MCF 10A (cell line): ENCODE results near the gene LTO1. TPM values are rescaled to one million over a fixed set of nuclear protein-coding genes. Genes with fewer than 3 reads are reported as not detected.

Source experiments
- BruUV-seq: library from RNA; stranded (reverse); fragments of 400-500 nt; replicated peaks from 2 replicates; lab custom pipeline; 2021; lab: Mats Ljungman, UMichigan
- CTCF ChIA-PET: fragments of 300-600 bp; sonication (Branson Sonifier 250); formaldehyde crosslinking; extraction: SDS; loops from one replicate; lab custom pipeline; 2021; ENCODE audit warnings: antibody characterized with exemption, inconsistent platforms; lab: Yijun Ruan, JAX
- POLR2A ChIA-PET: fragments of 300-600, 350-650 bp; sonication (Branson Sonifier 250); formaldehyde crosslinking; extraction: SDS; loops from one replicate; lab custom pipeline; 2020; ENCODE audit warnings: antibody characterized with exemption, inconsistent platforms; lab: Yijun Ruan, JAX
- DNase-seq: peaks from one replicate; pipeline ENCODE4 v3.0.0-alpha.2; 2018; ENCODE audit not compliant: unreplicated experiment
- H3K27ac Mint-ChIP-seq: one replicate; pipeline ENCODE4 v1.8.0; 2022; ENCODE audit warnings: mild to moderate bottlenecking, low read depth, mixed read lengths; ENCODE audit not compliant: unreplicated experiment
- H3K27me3 Mint-ChIP-seq: one replicate; pipeline ENCODE4 v1.8.0; 2022; ENCODE audit warnings: mixed read lengths; ENCODE audit not compliant: insufficient read depth, unreplicated experiment
- H3K36me3 Mint-ChIP-seq: one replicate; pipeline ENCODE4 v1.8.0; 2022; ENCODE audit warnings: mild to moderate bottlenecking, moderate library complexity, mixed read lengths; ENCODE audit not compliant: insufficient read depth, unreplicated experiment
- H3K4me1 Mint-ChIP-seq: one replicate; pipeline ENCODE4 v1.8.0; 2022; ENCODE audit warnings: mixed read lengths; ENCODE audit not compliant: insufficient read depth, unreplicated experiment
- H3K4me3 Mint-ChIP-seq: one replicate; pipeline ENCODE4 v1.8.0; 2022; ENCODE audit warnings: mild to moderate bottlenecking, moderate library complexity, mixed read lengths; ENCODE audit not compliant: unreplicated experiment
- H3K9me3 Mint-ChIP-seq: one replicate; pipeline ENCODE4 v1.8.0; 2022; ENCODE audit warnings: mixed read lengths; ENCODE audit not compliant: unreplicated experiment
- intact Hi-C: fragments of 100-400 bp; cut with micrococcal nuclease; formaldehyde crosslinking; loops from 2 replicates; pipeline ENCODE4 v1.14.1; 2022
- total RNA-seq: library from RNA; stranded (reverse); gene quantifications from 2 replicates; pipeline ENCODE4 v1.2.3, GENCODE V29; 2022
- TF ChIP-seq, protein P1 (sequence below): fragments of 200-600 bp; IDR thresholded peaks from one replicate; pipeline ENCODE4 v1.8.0; 2022; ENCODE audit warnings: antibody characterized with exemption, mild to moderate bottlenecking; ENCODE audit not compliant: unreplicated experiment

LTO1 gene
- total RNA-seq, 1 experiment from 2014 or later = 34.2 TPM

DNA sequence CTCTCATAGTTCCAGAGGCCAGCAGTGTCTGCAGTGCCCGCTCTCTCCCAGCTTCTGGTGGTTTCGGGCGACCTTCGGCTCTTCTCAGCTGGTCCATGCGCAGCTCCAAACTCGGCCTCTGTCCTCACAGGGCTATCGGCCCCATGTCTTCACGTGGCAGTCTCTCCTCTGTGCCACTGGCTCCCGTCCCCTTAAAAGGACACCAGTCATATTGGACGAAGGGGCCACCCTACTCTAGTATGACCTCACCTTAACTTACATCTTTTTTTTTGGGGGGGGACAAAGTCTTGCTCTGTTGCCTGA lies 13.8 kb downstream of the LTO1 start:
- TF ChIP-seq, protein P1, sequence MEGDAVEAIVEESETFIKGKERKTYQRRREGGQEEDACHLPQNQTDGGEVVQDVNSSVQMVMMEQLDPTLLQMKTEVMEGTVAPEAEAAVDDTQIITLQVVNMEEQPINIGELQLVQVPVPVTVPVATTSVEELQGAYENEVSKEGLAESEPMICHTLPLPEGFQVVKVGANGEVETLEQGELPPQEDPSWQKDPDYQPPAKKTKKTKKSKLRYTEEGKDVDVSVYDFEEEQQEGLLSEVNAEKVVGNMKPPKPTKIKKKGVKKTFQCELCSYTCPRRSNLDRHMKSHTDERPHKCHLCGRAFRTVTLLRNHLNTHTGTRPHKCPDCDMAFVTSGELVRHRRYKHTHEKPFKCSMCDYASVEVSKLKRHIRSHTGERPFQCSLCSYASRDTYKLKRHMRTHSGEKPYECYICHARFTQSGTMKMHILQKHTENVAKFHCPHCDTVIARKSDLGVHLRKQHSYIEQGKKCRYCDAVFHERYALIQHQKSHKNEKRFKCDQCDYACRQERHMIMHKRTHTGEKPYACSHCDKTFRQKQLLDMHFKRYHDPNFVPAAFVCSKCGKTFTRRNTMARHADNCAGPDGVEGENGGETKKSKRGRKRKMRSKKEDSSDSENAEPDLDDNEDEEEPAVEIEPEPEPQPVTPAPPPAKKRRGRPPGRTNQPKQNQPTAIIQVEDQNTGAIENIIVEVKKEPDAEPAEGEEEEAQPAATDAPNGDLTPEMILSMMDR = no peak
- Mint-ChIP-seq H3K36me3 (peaks cover 17% of the 10 kb centered on the region), H3K27me3 (no peaks in the 10 kb centered on the region), H3K4me3 (no peak overlapping the region), H3K9me3 (no peaks in the 10 kb centered on the region), H3K27ac (no peak overlapping the region), H3K4me1 (no peaks in the 10 kb centered on the region)
- no peak for DNase-seq
- no TSS peak for BruUV-seq
- intact Hi-C loops = no loop called here
- ChIA-PET CTCF (interaction anchor here (0.6 to 3.5 kb wide), 4 partner anchors 9 to 569 kb away, joined by 3 to 28 read pairs (median 3); no protein-coding TSS in a partner anchor), POLR2A (no interaction called here)

DNA sequence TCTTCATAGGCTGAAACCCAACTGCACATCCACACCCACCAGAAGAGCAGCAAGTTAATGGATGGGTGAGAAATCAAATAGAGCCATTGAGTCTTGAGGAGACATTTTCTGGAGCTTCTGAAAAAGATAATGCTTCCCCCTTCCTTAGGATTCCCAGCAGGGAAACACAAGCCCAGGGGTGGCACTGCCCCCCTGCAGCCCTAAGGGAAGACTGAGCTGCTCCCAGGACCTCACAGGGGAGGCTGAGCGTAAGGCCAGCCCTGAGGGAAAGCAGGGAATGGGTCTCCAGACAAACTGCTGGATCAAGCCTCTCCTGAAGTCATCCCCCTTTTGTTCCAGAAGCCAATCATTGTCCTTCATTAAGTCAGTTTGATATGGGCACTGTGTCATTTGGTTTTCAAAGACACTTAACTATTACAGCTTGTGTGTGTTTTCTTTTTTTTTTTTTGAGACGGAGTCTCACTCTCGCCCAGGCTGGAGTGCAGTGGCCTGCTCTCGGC lies 15.1 kb downstream of the LTO1 start:
- ChIA-PET CTCF (interaction anchor here (0.7 to 3.5 kb wide), 4 partner anchors 10 to 559 kb away, joined by 3 to 28 read pairs (median 5); no protein-coding TSS in a partner anchor), POLR2A (no interaction called here)
- H3K4me1 Mint-ChIP-seq = no peaks in the 10 kb centered on the region
- BruUV-seq = no TSS peak
- H3K9me3 Mint-ChIP-seq = no peaks in the 10 kb centered on the region
- no peak overlapping the region for H3K4me3 Mint-ChIP-seq
- DNase-seq = no peak
- intact Hi-C loops = no loop called here
- H3K27ac Mint-ChIP-seq = no peak overlapping the region
- TF ChIP-seq, protein P1 = no peak
- peaks cover 7% of the 10 kb centered on the region for H3K36me3 Mint-ChIP-seq
- H3K27me3 Mint-ChIP-seq = no peaks in the 10 kb centered on the region

DNA sequence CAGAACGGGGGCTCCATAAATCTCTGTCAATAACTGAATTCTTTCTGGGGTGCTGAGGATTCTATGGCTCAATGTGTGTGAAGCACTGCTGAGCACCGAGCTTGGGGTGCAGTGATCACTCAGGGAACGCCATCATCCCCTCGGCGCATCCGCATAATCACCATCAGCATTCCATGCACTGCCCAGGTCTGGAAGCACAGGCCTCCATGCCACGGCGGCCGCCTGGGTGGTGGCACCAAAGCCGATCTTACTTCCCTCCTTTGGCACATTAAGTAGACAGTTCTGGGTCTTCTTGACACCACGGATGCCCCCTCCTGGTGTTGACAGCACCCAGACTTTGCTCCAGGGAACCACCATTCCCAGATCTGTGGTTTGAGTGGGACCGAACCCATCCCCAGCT lies 15.6 kb downstream of the LTO1 start:
- no peaks in the 10 kb centered on the region for H3K4me1 Mint-ChIP-seq
- ChIA-PET CTCF (interaction anchor here (2.2 to 3.5 kb wide), 2 partner anchors 11 to 558 kb away, joined by 7 to 28 read pairs; no protein-coding TSS in a partner anchor), POLR2A (no interaction called here)
- H3K27me3 Mint-ChIP-seq = no peaks in the 10 kb centered on the region
- H3K36me3 Mint-ChIP-seq = peaks cover 7% of the 10 kb centered on the region
- no peaks in the 10 kb centered on the region for H3K9me3 Mint-ChIP-seq
- intact Hi-C loops = no loop called here
- TF ChIP-seq, protein P1 = no peak
- no peak overlapping the region for H3K27ac Mint-ChIP-seq
- no peak overlapping the region for H3K4me3 Mint-ChIP-seq
- BruUV-seq = no TSS peak
- no peak for DNase-seq

DNA sequence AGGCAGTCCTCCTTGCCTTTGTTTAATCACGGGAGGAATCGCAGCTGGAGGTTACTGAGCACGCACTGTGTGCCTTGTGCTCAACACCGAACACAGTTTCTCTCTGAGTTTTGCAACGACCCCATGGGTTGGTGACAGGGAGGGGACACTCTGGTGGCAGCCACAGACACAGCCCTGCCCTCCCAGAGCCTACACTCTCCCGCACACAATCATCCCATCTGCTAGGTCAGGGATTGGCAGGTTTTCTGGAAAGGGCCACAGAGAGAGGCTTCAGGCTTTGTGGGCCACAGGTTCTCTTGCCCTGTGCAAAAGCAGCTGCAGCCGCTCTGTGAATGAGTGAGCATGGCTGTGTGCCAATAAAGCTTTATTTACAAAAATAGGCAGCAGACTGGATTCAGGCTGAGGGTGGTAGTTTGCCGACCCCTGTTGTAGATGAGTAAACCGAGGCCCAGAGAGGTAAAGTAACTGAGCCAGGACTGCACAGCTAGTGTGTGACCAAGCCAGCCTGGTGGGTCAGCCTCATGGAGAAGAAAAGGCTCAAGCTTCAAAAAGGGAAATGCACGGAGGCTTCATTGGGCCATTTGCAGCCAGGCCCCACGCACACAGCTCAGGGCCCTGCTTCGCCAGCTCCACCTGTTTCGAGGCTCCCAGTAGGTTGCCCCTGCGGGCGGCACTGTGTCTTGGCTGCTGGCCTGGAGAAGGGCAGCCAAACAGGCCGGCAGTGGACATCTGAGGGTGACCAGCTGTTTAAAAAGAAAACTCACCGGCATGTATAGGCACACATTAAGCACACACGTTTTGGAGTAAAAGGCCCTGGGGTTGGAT lies 16.3 kb downstream of the LTO1 start:
- Mint-ChIP-seq H3K9me3 (no peaks in the 10 kb centered on the region), H3K27me3 (no peaks in the 10 kb centered on the region), H3K27ac (no peak overlapping the region), H3K4me3 (no peak overlapping the region), H3K36me3 (peaks cover 7% of the 10 kb centered on the region), H3K4me1 (no peaks in the 10 kb centered on the region)
- TF ChIP-seq, protein P1 = no peak
- BruUV-seq = no TSS peak
- POLR2A ChIA-PET = interaction anchor here (0.7 kb wide), 1 partner anchor 12 kb away, joined by 3 read pairs; no protein-coding TSS in a partner anchor
- no peak for DNase-seq
- intact Hi-C loops = no loop called here
- CTCF ChIA-PET = interaction anchor here (0.6 to 2.2 kb wide), 4 partner anchors 15 to 560 kb away, joined by 3 to 7 read pairs (median 4); no protein-coding TSS in a partner anchor
